Neural progenitor cell (in vitro differentiated cells): Measurements from ENCODE around the gene SSC5D. TPM values are rescaled to one million over a fixed set of nuclear protein-coding genes. Genes with fewer than 3 reads are reported as not detected.

Experiments used
- DNase-seq: peaks from one replicate; pipeline ENCODE4 v3.0.0-alpha.2; 2016; ENCODE audit warnings: low spot score
- H2AFZ ChIP-seq: fragments of 200-600 bp; sonication (generic); replicated peaks from 2 replicates; pipeline ENCODE4 v1.6.1; 2016; ENCODE audit warnings: antibody characterized with exemption
- H3F3A ChIP-seq: fragments of 200-600 bp; sonication (generic); 2 replicates; pipeline ENCODE4 v1.6.1; 2016; ENCODE audit warnings: antibody characterized with exemption, low read depth
- H3K27ac ChIP-seq: fragments of 200-600 bp; sonication (generic); 2 replicates; pipeline ENCODE4 v1.5.1; 2016; ENCODE audit warnings: mild to moderate bottlenecking
- H3K27me3 ChIP-seq: fragments of 200-600 bp; sonication (generic); 2 replicates; pipeline ENCODE4 v1.6.1; 2016; ENCODE audit warnings: mild to moderate bottlenecking, moderate library complexity
- H3K36me3 ChIP-seq: fragments of 200-600 bp; sonication (generic); 2 replicates; pipeline ENCODE4 v1.5.1; 2016
- H3K4me1 ChIP-seq: fragments of 200-600 bp; sonication (generic); 2 replicates; pipeline ENCODE4 v1.6.1; 2016; ENCODE audit warnings: mixed run types
- H3K4me2 ChIP-seq: fragments of 200-600 bp; sonication (generic); 2 replicates; pipeline ENCODE4 v1.6.1; 2016
- H3K4me3 ChIP-seq: fragments of 200-600 bp; sonication (generic); 2 replicates; pipeline ENCODE4 v1.5.1; 2016
- H3K79me2 ChIP-seq: fragments of 200-600 bp; sonication (generic); 2 replicates; pipeline ENCODE4 v1.6.1; 2016; ENCODE audit warnings: low read depth
- H3K9ac ChIP-seq: fragments of 200-600 bp; sonication (generic); 2 replicates; pipeline ENCODE4 v1.6.1; 2016
- H3K9me3 ChIP-seq: fragments of 200-600 bp; sonication (generic); 2 replicates; pipeline ENCODE4 v1.5.1; 2016; ENCODE audit warnings: low read depth
- H4K20me1 ChIP-seq: fragments of 200-600 bp; sonication (generic); 2 replicates; pipeline ENCODE4 v1.6.1; 2016; ENCODE audit warnings: low read depth
- H3K27ac Mint-ChIP-seq: 3 replicates; pipeline ENCODE4 v1.8.0; 2021; ENCODE audit warnings: mixed read lengths
- H3K27me3 Mint-ChIP-seq: 2 replicates; pipeline ENCODE4 v1.8.0; 2022; ENCODE audit warnings: low read depth, mild to moderate bottlenecking, inconsistent platforms, moderate library complexity, mixed read lengths; ENCODE audit not compliant: insufficient read depth
- H3K36me3 Mint-ChIP-seq: 3 replicates; pipeline ENCODE4 v1.8.0; 2021; ENCODE audit warnings: mixed read lengths
- H3K4me1 Mint-ChIP-seq: 3 replicates; pipeline ENCODE4 v1.8.0; 2021; ENCODE audit warnings: mixed read lengths
- H3K4me3 Mint-ChIP-seq: 3 replicates; pipeline ENCODE4 v1.8.0; 2021; ENCODE audit warnings: mild to moderate bottlenecking, moderate library complexity, mixed read lengths
- H3K9me3 Mint-ChIP-seq: 3 replicates; pipeline ENCODE4 v1.8.0; 2020; ENCODE audit warnings: mixed read lengths
- EZH2 ChIP-seq: fragments of 200-600 bp; sonication (generic); IDR thresholded peaks from 2 replicates; pipeline ENCODE4 v1.6.1; 2017; ENCODE audit warnings: antibody characterized with exemption, mild to moderate bottlenecking, moderate library complexity
- EZH2phosphoT487 ChIP-seq: fragments of 200-600 bp; sonication (generic); IDR thresholded peaks from 2 replicates; pipeline ENCODE4 v1.6.1; 2017; ENCODE audit warnings: antibody characterized with exemption
- total RNA-seq: library from RNA; depleted of rRNA; stranded (reverse); fragments of >200 nt; gene quantifications from 2 replicates; pipeline ENCODE4 v1.2.3, GENCODE V29; 2015; ENCODE audit warnings: low replicate concordance
- TF ChIP-seq, protein P1 (sequence below): fragments of 200-600 bp; sonication (generic); IDR thresholded peaks from 2 replicates; pipeline ENCODE4 v1.5.1; 2017; ENCODE audit warnings: antibody characterized with exemption, mild to moderate bottlenecking

SSC5D gene
- total RNA-seq, 1 donor from 2014 or later, result not detected

GRCh38 chr19:55504981-55505380 lies 16.7 kb downstream of the SSC5D start:
- no peak overlapping the region for H3K9ac ChIP-seq
- no peaks in the 10 kb centered on the region for H3K9me3 ChIP-seq
- no peak overlapping the region for H3K27ac ChIP-seq
- Mint-ChIP-seq H3K4me3 (no peak overlapping the region), H3K4me1 (peaks cover 7% of the 10 kb centered on the region), H3K27ac (no peak overlapping the region), H3K36me3 (peaks cover 9% of the 10 kb centered on the region), H3K27me3 (peaks cover 12% of the 10 kb centered on the region), H3K9me3 (peaks cover 14% of the 10 kb centered on the region)
- no peak overlapping the region for H3K4me2 ChIP-seq
- H3K4me3 ChIP-seq, result no peak overlapping the region
- no peak for DNase-seq
- H2AFZ ChIP-seq, result no peak overlapping the region
- H3F3A ChIP-seq, result no peaks in the 10 kb centered on the region
- peaks cover 35% of the 10 kb centered on the region for H3K27me3 ChIP-seq
- no peaks in the 10 kb centered on the region for H3K4me1 ChIP-seq
- H4K20me1 ChIP-seq, result no peaks in the 10 kb centered on the region
- H3K79me2 ChIP-seq, result no peaks in the 10 kb centered on the region
- H3K36me3 ChIP-seq, result no peaks in the 10 kb centered on the region
- TF ChIP-seq EZH2phosphoT487 (no peak), EZH2 (no peak)
- TF ChIP-seq, protein P1, sequence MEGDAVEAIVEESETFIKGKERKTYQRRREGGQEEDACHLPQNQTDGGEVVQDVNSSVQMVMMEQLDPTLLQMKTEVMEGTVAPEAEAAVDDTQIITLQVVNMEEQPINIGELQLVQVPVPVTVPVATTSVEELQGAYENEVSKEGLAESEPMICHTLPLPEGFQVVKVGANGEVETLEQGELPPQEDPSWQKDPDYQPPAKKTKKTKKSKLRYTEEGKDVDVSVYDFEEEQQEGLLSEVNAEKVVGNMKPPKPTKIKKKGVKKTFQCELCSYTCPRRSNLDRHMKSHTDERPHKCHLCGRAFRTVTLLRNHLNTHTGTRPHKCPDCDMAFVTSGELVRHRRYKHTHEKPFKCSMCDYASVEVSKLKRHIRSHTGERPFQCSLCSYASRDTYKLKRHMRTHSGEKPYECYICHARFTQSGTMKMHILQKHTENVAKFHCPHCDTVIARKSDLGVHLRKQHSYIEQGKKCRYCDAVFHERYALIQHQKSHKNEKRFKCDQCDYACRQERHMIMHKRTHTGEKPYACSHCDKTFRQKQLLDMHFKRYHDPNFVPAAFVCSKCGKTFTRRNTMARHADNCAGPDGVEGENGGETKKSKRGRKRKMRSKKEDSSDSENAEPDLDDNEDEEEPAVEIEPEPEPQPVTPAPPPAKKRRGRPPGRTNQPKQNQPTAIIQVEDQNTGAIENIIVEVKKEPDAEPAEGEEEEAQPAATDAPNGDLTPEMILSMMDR, result no peak

GRCh38 chr19:55508120-55508519 lies 19.9 kb downstream of the SSC5D start:
- no peaks in the 10 kb centered on the region for H4K20me1 ChIP-seq
- Mint-ChIP-seq H3K4me1 (peaks cover 7% of the 10 kb centered on the region), H3K4me3 (peak overlapping the region; percentile 56), H3K9me3 (peaks cover 5% of the 10 kb centered on the region), H3K36me3 (peaks cover 3% of the 10 kb centered on the region), H3K27me3 (peaks cover 14% of the 10 kb centered on the region), H3K27ac (no peak overlapping the region)
- H3K79me2 ChIP-seq, result no peaks in the 10 kb centered on the region
- H3K4me3 ChIP-seq, result no peak overlapping the region
- no peak overlapping the region for H2AFZ ChIP-seq
- no peaks in the 10 kb centered on the region for H3K9me3 ChIP-seq
- no peak for DNase-seq
- no peak overlapping the region for H3K9ac ChIP-seq
- TF ChIP-seq, protein P1, result no peak
- no peak for TF ChIP-seq EZH2phosphoT487
- TF ChIP-seq EZH2, result no peak
- H3K27ac ChIP-seq, result no peak overlapping the region
- H3K4me1 ChIP-seq, result no peaks in the 10 kb centered on the region
- no peak overlapping the region for H3K4me2 ChIP-seq
- no peaks in the 10 kb centered on the region for H3K36me3 ChIP-seq
- peaks cover 21% of the 10 kb centered on the region for H3K27me3 ChIP-seq
- no peaks in the 10 kb centered on the region for H3F3A ChIP-seq

DNA sequence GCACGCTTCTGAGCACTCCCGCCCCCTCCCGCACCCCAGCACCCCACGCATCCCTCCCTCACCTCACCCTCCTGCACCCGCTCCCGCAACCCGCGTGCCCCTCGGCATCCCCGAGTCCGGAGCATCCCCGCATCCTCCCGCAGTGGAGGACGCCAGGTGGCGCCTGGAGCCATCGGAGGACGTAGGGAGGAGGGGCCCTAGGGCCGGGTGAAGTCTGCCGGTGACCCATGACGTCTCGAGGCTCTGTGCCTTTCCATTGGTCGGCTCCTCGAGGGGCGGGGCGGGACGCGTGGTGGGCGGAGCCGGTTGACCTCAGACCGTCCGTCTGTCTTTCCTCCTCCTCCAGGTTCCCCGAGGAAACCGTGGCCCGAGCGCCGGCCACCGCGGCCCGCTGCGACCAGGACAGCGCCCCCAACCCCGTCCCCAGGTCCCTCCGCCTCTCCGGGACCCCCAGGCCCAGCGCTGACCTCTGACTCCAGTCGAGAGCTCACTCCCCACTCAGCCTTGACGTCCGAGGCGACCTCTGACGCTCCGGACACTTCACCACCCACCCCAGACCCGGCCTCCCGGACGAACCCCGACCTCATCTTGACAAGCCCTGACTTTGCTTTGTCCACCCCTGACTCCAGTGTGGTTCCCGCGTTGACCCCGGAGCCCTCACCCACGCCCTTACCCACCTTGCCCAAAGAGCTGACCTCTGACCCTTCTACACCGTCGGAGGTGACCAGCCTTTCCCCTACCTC lies 28.8 kb downstream of the SSC5D start:
- Mint-ChIP-seq H3K4me1 (peaks cover 3% of the 10 kb centered on the region), H3K9me3 (no peaks in the 10 kb centered on the region), H3K4me3 (peak overlapping the region; percentile 77), H3K27me3 (peaks cover 5% of the 10 kb centered on the region), H3K36me3 (no peaks in the 10 kb centered on the region), H3K27ac (peak overlapping the region; percentile 76)
- H3F3A ChIP-seq, result no peaks in the 10 kb centered on the region
- peak overlapping the region; percentile 85 for H2AFZ ChIP-seq
- no peaks in the 10 kb centered on the region for H3K36me3 ChIP-seq
- no peaks in the 10 kb centered on the region for H3K4me1 ChIP-seq
- H3K9ac ChIP-seq, result no peak overlapping the region
- no peak for TF ChIP-seq EZH2
- TF ChIP-seq, protein P1, result peak; percentile 90
- no peak overlapping the region for H3K27ac ChIP-seq
- H4K20me1 ChIP-seq, result no peaks in the 10 kb centered on the region
- no peaks in the 10 kb centered on the region for H3K9me3 ChIP-seq
- no peaks in the 10 kb centered on the region for H3K79me2 ChIP-seq
- DNase-seq, result peak; percentile 96
- H3K4me2 ChIP-seq, result peak overlapping the region; percentile 85
- H3K27me3 ChIP-seq, result peaks cover 5% of the 10 kb centered on the region
- H3K4me3 ChIP-seq, result peak overlapping the region; percentile 45
